MM.1S (cell line): Measurements from ENCODE around the gene ZNF787.

Experiments
- DNase-seq: peaks from one replicate; pipeline ENCODE4 v3.0.0-alpha.2; 2015
- H2AFZ ChIP-seq: fragments of 300-600 bp; sonication (generic); 2 replicates; pipeline ENCODE4 v1.6.0; 2016; ENCODE audit warnings: antibody characterized with exemption, low read length
- H3F3A ChIP-seq: fragments of 300-600 bp; sonication (generic); 2 replicates; pipeline ENCODE4 v1.6.1; 2016; ENCODE audit warnings: mild to moderate bottlenecking, antibody characterized with exemption, low read length, moderate library complexity, mixed read lengths; ENCODE audit not compliant: insufficient read depth
- H3K27ac ChIP-seq: fragments of 300-600 bp; sonication (generic); 2 replicates; pipeline ENCODE4 v1.5.1; 2016; ENCODE audit warnings: mild to moderate bottlenecking, low read length
- H3K27me3 ChIP-seq: fragments of 300-600 bp; sonication (generic); replicated peaks from 2 replicates; pipeline ENCODE4 v1.6.0; 2016; ENCODE audit warnings: low read length; ENCODE audit not compliant: insufficient read depth
- H3K36me3 ChIP-seq: fragments of 300-600 bp; sonication (generic); replicated peaks from 2 replicates; pipeline ENCODE4 v1.6.1; 2016; ENCODE audit warnings: mild to moderate bottlenecking, low read length, mixed read lengths; ENCODE audit not compliant: insufficient read depth
- H3K4me1 ChIP-seq: fragments of 300-600 bp; sonication (generic); 2 replicates; pipeline ENCODE4 v1.6.1; 2016; ENCODE audit warnings: low read length, mixed read lengths
- H3K4me2 ChIP-seq: fragments of 300-600 bp; sonication (generic); 2 replicates; pipeline ENCODE4 v1.6.0; 2016; ENCODE audit warnings: low read depth, low read length
- H3K4me3 ChIP-seq: fragments of 300-600 bp; sonication (generic); 2 replicates; pipeline ENCODE4 v1.5.1; 2016; ENCODE audit warnings: low read length, mixed read lengths
- H3K79me2 ChIP-seq: fragments of 300-600 bp; sonication (generic); 2 replicates; pipeline ENCODE4 v1.6.1; 2016; ENCODE audit warnings: mixed run types, low read length, mixed read lengths
- H3K9ac ChIP-seq: fragments of 300-600 bp; sonication (generic); 2 replicates; pipeline ENCODE4 v1.6.1; 2016; ENCODE audit warnings: low read length, mixed read lengths
- H3K9me2 ChIP-seq: fragments of 300-600 bp; sonication (generic); replicated peaks from 2 replicates; pipeline ENCODE4 v1.6.1; 2016; ENCODE audit warnings: mild to moderate bottlenecking, low read length, mixed read lengths; ENCODE audit not compliant: insufficient read depth
- H3K9me3 ChIP-seq: fragments of 300-600 bp; sonication (generic); replicated peaks from 2 replicates; pipeline ENCODE4 v1.6.1; 2016; ENCODE audit warnings: mild to moderate bottlenecking, low read length, mixed read lengths; ENCODE audit not compliant: insufficient read depth
- H4K20me1 ChIP-seq: fragments of 300-600 bp; sonication (generic); 2 replicates; pipeline ENCODE4 v1.6.1; 2016; ENCODE audit warnings: mild to moderate bottlenecking, low read length, moderate library complexity, mixed read lengths; ENCODE audit not compliant: insufficient read depth
- EZH2 ChIP-seq: fragments of 300-600 bp; sonication (generic); optimal IDR thresholded peaks from 2 replicates; pipeline ENCODE3; 2017; ENCODE audit warnings: low read depth, mild to moderate bottlenecking, antibody characterized with exemption, low read length, mixed read lengths
- EZH2phosphoT487 ChIP-seq: fragments of 300-600 bp; sonication (generic); IDR thresholded peaks from 2 replicates; pipeline ENCODE4 v1.6.1; 2018; ENCODE audit warnings: antibody characterized with exemption, low read length
- TF ChIP-seq, protein P1 (sequence below): fragments of 300-600 bp; sonication (generic); IDR thresholded peaks from 2 replicates; pipeline ENCODE4 v1.5.1; 2016; ENCODE audit warnings: antibody characterized with exemption, low read length, mixed read lengths

ZNF787 gene

DNA sequence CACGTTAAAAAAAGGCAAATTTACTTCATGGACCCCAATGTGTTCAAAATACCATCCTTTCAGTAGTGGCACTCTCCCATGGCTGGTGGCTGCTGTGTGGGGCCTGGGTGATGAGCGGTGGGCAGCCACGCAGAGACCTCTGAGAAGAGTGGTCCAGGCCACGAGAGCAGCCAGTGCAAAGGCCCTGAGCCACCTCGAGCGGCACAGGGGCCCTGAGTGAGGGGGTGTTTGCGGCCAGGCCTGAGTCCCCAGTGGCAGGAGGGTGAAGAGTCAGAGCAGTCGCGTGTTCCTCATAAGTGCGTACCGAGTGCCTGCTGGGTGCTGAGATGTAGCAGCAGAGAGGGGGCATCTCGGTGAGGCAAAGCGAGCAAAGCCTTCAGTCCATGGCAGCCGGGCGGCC is 27.0 kb upstream of the ZNF787 start:
- H3K9me2 ChIP-seq = no peaks in the 10 kb centered on the region
- no peak overlapping the region for H3K4me3 ChIP-seq
- H3K9ac ChIP-seq = no peak overlapping the region
- no peaks in the 10 kb centered on the region for H3K4me1 ChIP-seq
- TF ChIP-seq EZH2phosphoT487 (no peak), EZH2 (no peak)
- TF ChIP-seq, protein P1, sequence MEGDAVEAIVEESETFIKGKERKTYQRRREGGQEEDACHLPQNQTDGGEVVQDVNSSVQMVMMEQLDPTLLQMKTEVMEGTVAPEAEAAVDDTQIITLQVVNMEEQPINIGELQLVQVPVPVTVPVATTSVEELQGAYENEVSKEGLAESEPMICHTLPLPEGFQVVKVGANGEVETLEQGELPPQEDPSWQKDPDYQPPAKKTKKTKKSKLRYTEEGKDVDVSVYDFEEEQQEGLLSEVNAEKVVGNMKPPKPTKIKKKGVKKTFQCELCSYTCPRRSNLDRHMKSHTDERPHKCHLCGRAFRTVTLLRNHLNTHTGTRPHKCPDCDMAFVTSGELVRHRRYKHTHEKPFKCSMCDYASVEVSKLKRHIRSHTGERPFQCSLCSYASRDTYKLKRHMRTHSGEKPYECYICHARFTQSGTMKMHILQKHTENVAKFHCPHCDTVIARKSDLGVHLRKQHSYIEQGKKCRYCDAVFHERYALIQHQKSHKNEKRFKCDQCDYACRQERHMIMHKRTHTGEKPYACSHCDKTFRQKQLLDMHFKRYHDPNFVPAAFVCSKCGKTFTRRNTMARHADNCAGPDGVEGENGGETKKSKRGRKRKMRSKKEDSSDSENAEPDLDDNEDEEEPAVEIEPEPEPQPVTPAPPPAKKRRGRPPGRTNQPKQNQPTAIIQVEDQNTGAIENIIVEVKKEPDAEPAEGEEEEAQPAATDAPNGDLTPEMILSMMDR = no peak
- no peak overlapping the region for H2AFZ ChIP-seq
- no peaks in the 10 kb centered on the region for H3K9me3 ChIP-seq
- no peak for DNase-seq
- H4K20me1 ChIP-seq = no peaks in the 10 kb centered on the region
- H3K4me2 ChIP-seq = no peak overlapping the region
- no peaks in the 10 kb centered on the region for H3K36me3 ChIP-seq
- H3K27ac ChIP-seq = no peak overlapping the region
- no peaks in the 10 kb centered on the region for H3F3A ChIP-seq
- peaks cover 24% of the 10 kb centered on the region for H3K79me2 ChIP-seq
- H3K27me3 ChIP-seq = no peaks in the 10 kb centered on the region

DNA sequence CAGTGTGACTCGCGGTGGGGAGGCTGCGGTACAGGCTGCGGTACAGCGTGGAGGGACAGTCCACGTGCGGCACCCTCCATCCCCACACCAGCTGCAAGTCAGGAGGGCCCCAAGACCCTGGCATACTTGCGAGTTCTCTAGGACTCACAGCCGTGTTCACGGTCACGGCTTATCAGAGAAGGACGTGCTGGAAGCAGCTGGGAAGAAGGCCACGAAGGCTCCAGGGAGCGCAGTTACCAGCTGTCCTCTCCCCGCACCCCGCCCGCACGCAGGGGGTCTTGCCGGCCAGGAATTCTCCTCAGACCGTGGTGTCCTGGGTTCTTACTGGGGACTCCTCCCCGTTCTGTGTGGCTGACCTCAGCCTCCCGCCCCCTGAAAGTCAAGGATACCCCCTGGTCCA is 26.2 kb upstream of the ZNF787 start:
- TF ChIP-seq EZH2 (no peak), EZH2phosphoT487 (no peak)
- TF ChIP-seq, protein P1 = no peak

DNA sequence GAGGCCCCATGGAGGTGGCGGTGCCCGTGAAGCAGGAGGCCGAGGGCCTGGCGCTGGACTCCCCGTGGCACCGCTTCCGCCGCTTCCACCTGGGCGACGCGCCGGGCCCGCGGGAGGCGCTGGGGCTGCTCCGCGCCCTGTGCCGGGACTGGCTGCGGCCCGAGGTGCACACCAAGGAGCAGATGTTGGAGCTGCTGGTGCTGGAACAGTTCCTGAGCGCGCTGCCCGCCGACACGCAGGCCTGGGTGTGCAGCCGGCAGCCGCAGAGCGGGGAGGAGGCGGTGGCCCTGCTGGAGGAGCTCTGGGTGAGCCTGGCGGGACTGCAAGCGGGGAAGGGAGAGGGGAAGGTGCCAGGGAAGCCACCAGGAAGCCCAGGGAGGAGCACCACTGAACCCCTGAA is 25.8 kb upstream of the ZNF787 start:
- DNase-seq = no peak
- Histone ChIP-seq H3K9ac (no peak overlapping the region), H4K20me1 (no peaks in the 10 kb centered on the region), H3F3A (no peaks in the 10 kb centered on the region), H3K36me3 (no peaks in the 10 kb centered on the region), H3K27me3 (no peaks in the 10 kb centered on the region), H3K9me2 (no peaks in the 10 kb centered on the region), H3K9me3 (no peaks in the 10 kb centered on the region), H2AFZ (no peak overlapping the region), H3K79me2 (peaks cover 29% of the 10 kb centered on the region), H3K4me1 (0 out of 2 replicates have a peak, but pooled peaks cover 2% of the 10 kb centered on the region), H3K4me3 (no peak overlapping the region), H3K4me2 (no peak overlapping the region), H3K27ac (no peak overlapping the region)
- TF ChIP-seq EZH2 = no peak
- no peak for TF ChIP-seq EZH2phosphoT487
- TF ChIP-seq, protein P1 = no peak

More for the DNA sequence above, 26.2 kb upstream of the ZNF787 start:
- Histone ChIP-seq H3K4me2 (no peak overlapping the region), H3K27ac (no peak overlapping the region), H3K36me3 (no peaks in the 10 kb centered on the region), H3K27me3 (no peaks in the 10 kb centered on the region), H3K9me3 (no peaks in the 10 kb centered on the region), H4K20me1 (no peaks in the 10 kb centered on the region), H3F3A (no peaks in the 10 kb centered on the region), H3K9ac (no peak overlapping the region), H3K4me1 (no peaks in the 10 kb centered on the region), H3K4me3 (no peak overlapping the region), H2AFZ (no peak overlapping the region), H3K79me2 (peaks cover 25% of the 10 kb centered on the region), H3K9me2 (no peaks in the 10 kb centered on the region)
- DNase-seq = no peak
